Measurements from ENCODE around the gene HDGFL2. TPM values are rescaled to one million over a fixed set of nuclear protein-coding genes. Genes with fewer than 3 reads are reported as not detected.

Gene HDGFL2
- total RNA-seq, 1 donor from 2014 or later = 55.7 TPM

DNA sequence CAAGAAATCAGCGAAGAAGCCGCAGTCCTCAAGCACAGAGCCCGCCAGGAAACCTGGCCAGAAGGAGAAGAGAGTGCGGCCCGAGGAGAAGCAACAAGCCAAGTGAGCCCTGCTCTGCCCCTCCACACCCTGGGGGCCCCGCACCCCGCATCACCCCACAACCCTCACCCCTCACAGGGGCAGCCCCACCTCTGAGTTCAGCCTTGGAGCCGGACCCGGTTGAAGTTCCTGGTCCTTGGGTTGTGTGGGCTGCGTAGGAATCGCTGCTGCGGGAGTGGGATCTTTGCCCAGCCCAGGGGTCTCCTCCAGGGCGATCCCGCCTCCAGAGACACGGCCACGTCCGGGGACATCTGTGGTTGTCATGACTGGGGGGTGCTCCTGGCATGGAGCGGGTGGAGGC lies 24.2 kb downstream of the HDGFL2 start:
- intact Hi-C loops (cut with micrococcal nuclease) = no loop called here

DNA sequence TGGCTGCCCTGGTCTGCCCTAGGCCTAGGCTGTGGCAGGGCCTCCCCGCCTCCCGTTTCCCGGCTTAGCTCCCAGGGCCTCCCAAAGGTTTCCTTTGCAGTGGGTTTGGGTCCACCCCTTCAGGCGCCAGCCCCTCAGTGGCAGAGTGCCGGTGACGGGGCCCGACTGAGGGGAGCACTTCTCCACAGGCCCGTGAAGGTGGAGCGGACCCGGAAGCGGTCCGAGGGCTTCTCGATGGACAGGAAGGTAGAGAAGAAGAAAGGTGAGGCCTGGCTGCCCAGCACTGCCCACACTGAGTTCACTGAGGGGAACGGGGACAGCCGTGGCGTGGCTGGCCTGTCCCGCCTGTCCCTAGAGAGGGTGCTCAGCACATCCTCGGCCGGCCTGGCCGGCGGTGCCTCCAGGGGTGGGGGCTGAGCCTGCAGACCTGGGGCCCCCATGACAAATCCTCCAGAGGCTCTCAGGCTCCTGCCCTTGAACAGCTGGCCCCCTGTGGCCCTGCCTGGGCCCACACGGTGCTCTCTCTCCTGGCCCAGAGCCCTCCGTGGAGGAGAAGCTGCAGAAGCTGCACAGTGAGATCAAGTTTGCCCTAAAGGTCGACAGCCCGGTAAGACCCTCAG lies 25.8 kb downstream of the HDGFL2 start:
- intact Hi-C loops (cut with micrococcal nuclease) = no loop called here

DNA sequence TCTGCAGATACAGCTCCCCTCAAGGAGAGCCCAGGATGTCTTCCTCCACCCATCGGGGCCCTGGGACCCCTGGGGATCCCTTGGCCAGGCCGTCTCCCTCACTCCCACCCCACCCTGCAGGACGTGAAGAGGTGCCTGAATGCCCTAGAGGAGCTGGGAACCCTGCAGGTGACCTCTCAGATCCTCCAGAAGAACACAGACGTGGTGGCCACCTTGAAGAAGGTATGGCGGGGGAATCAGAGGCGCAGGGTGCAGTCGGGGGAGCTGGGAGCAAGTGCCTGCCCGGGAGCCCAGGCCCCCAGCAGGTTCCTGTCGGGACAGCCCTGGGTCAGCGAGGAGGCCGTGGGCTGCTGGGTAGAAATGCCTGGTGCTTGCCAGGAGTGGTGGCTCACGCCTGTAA lies 26.6 kb downstream of the HDGFL2 start:
- intact Hi-C loops (cut with micrococcal nuclease) = no loop called here

DNA sequence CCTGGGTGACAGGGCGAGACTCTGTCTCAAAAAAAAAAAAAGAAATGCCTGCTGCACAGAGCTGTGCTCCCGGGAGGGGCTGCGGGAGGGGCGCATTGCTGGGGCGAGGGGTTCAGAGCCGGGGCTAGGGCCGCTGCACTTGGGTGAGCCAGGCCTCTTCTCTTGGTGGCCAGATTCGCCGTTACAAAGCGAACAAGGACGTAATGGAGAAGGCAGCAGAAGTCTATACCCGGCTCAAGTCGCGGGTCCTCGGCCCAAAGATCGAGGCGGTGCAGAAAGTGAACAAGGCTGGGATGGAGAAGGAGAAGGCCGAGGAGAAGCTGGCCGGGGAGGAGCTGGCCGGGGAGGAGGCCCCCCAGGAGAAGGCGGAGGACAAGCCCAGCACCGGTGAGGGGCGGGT lies 27.2 kb downstream of the HDGFL2 start:
- intact Hi-C loops (cut with micrococcal nuclease) = no loop called here

DNA sequence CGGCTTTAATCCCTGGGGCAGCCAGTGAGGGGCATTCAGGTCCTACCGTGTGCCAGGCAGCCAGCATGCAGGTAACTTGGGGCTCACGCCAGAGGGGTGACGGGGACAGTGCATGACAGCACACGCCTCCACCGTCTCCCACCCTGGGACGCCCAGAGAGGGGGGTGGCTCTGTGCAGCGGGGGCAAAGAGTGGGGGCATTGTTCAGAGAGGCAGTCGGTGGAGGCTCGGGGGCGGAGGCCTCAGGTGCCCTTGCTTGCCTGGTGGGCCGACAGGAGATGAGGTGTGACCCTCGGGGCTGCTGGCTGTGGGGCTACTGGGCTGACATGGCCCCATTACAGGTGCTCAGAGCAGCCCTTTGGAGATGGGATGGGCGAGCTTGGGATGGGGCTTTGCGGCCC lies 27.8 kb downstream of the HDGFL2 start:
- intact Hi-C loops (cut with micrococcal nuclease) = no loop called here

DNA sequence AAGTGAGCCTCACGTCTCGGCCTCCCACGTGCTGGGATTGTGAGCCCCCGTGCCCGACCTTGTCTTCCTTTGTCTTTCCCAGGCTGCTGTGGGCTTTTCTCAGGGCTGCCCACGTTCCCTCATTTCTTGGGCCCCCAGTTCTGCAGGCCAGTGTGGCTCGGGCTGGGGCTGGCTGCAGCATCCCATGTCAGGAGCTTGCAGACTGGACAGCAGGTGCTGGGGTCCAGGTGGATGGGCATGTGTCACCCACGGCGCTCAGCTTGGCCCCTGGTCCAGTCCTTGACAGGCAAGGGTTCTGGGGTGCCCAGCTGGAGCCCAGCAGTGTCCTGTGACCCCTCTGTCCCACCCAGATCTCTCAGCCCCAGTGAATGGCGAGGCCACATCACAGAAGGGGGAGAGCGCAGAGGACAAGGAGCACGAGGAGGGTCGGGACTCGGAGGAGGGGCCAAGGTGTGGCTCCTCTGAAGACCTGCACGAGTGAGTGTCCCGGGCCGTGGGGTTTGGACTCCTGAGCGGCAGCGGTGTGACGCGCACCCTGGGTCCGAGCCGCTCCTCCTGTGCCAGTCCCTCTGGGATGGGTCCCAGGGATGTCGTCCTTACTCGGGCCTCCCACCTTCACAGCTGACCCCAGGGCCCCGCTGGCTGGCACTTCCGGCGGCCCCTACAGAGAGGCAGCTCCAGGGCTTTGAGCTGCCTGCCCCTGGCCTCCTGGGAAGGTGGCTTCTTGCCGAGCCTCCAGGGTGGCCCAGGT lies 28.9 kb downstream of the HDGFL2 start:
- intact Hi-C loops (cut with micrococcal nuclease) = no loop called here

DNA sequence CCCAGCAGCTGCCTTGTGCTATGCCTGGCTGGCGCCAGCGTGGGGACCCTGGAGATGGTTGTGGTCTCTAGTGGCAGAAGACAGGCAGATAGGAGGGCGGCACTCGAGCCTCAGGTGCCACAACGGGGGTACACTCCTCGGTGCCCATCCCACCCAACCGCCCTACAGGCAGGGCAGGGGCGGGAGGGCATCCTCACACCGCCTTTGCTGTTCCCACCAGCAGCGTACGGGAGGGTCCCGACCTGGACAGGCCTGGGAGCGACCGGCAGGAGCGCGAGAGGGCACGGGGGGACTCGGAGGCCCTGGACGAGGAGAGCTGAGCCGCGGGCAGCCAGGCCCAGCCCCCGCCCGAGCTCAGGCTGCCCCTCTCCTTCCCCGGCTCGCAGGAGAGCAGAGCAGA lies 29.6 kb downstream of the HDGFL2 start:
- intact Hi-C loops (cut with micrococcal nuclease) = no loop called here

DNA sequence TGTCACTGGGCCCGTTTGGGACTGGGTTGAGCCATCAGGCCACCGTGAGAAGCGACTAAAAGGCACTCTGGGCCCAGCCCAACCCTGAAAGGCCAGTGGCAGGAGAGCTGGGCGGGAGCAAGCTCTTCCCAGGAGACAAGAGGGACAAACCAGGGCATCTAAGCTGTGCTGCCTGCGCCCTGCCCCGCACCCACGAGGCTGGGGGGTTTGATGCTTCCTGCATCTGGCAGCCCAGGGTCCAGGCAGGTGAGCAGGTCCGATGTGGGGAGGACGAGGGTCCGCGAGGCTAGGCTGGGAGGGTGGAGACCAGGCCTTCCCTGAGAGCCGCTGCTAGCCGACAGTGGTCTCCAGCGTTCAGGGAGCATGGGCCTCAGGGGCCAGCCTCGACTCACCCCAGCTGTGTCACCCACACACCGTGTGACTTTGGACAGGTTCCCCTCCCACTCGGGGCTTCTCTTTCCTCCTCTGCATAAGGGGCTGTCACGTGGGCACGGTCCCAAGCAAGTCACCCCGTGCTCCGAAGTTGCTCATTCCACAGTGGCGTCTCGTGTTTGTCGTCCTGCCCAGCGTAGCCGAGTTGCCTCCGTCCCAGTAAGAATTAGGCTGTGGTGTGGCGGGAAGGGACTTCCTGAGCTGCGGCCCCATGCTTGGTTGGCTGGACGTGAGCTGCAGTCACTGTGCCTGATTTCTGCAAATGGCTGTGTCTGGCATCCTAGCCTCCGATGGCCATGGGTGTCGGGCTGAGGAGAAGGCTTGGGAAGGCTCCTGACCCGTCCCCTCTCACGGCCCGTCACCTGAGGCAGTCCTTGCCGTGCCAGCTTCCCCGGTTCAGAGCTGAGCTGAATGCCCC lies 30.4 kb downstream of the HDGFL2 start:
- intact Hi-C loops (cut with micrococcal nuclease) = no loop called here

DNA sequence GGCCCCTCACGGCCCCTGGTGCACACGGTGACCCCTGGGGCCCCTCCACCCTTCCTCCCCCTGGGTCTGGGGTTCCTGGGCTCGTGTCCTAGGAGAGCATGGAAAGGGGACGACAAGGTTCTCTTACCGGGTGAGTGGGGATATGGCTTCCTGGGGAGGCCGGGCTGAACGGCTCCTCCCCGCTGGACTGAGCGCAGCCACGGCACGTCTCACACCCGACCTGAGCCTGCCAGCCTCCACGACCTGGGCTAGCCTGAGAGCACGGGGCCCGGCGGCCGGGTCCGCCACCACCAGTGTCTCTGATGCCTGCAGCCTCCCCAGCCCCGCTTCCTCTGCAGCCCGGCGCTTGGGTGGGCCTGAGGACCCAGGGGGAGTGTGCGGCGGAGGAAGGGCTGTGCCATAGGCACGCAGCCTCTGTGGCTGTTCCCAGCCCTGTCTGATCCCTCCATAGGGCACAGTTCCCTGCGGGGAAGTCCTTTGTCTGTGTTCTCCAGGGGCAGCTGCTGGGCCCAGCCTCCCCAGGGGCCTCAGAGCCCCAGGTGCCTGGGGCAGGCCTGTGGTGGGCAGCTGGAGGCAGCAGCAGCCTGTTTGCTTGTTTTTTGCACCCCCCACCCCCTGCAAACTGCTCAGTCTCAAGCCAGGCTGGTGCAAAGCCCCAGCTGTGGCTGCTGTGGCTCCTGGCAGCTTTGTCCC lies 31.2 kb downstream of the HDGFL2 start:
- intact Hi-C loops (cut with micrococcal nuclease) = no loop called here

DNA sequence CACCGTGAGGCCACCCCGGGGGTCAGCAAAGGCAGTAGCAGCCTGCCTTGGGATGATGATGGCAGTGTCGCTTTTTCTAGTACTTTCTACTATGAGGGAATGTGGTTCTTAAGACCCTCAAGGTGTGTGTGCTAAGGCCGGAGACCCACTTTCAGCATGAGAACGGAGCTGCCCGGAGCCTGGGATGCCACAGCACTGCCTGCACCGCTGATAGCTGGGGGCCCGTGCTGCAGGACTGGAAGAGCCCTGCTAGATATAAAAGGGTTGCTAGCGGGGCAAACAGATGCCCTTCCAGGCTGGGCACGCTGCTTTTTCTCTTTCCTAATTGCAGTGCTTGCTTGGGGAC lies 31.7 kb downstream of the HDGFL2 start:
- intact Hi-C loops (cut with micrococcal nuclease) = no loop called here

DNA sequence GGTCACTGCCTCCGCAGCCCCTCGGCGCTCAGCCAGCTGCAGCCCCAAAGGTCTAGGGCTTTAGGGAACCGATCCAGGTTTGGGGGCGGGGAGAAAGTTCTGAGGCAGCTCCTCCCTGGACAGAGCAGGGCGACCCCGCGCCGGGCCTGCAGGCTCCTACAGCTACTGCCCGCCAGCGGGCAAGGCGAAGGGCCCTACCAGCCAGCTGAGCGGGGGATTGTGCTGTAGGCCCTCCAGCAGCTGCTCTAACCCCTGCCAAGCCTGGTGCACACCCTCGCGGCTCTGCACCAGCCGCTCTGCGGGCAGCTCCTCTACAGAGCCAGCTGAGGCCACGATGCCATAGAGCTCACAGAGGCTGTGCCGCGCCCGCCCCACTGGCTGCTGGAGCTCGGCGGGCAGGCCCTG lies 32.2 kb downstream of the HDGFL2 start:
- intact Hi-C loops (cut with micrococcal nuclease) = no loop called here

DNA sequence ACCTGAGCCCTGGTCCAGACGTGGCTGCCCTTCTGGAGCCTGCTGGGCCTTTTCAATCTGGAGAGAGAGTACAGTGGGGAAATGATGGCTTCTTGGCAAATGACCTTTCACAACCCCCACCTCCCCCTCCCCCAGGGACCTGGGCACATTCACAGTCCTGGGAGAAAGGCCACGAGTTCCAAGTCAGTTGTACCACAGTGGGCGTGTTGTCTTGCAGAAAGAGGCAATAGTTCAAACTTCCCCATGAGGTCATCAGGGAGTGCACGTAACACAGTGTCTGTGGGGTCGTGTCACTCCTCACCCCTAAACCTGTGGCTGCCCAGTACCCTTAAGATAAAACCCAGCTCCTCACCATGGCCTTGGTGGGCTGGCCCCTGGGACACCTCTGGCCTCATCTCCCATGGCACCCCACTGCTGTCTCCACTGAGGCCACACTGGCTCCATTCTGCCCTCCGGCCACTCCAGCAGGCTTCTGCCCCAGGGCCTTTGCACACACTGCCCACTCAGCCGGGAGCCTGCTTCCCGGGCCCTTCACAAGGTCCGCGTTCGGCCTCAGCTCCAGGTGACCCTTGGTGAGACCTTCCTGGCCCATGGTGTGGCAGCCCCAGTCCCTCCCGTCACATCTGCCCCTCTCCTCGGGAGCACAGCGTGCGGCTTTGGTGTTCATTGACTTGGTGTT lies 32.9 kb downstream of the HDGFL2 start:
- intact Hi-C loops (cut with micrococcal nuclease) = no loop called here

DNA sequence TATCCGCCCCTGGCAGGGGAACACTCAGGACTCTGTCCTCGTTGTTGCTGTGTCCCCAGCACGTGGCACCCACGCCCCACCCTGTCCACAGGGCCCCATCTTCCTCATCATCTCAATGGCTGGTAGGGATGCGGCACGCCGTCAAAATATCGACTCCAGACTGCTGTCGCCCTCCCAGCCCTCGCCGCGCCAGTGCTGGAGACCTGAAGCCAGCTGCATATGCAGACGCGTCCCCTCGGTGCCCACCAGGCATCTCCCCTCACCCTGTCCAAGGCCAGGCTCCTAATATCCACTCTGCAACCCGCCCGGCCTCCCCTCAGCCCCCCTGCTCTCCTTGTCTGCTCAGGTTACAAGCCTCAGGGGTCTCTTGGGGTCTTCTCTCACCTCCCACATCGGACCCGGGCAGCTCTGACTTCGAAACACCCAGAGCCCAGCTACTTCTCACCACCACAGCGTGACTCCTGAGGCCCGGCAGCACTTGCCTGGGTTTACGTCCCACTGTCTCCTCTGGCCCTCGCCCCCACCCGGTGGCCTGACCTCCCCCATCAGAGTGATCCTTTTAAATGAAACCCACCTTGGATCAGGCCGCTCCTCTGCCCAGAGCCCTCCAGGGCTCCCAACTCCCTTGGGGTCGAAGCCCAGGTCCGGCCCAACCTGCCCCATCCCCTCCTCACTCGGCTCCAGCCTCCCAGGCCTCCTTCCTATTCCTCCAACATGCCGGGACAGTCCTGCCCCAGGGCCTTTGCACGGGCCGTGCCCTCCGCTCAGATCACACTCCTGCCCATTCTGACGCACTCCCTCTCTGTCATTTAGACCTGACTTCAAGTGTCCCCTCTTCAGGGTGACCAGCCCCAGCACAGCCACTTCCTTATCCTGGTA lies 33.7 kb downstream of the HDGFL2 start:
- intact Hi-C loops (cut with micrococcal nuclease) = no loop called here

DNA sequence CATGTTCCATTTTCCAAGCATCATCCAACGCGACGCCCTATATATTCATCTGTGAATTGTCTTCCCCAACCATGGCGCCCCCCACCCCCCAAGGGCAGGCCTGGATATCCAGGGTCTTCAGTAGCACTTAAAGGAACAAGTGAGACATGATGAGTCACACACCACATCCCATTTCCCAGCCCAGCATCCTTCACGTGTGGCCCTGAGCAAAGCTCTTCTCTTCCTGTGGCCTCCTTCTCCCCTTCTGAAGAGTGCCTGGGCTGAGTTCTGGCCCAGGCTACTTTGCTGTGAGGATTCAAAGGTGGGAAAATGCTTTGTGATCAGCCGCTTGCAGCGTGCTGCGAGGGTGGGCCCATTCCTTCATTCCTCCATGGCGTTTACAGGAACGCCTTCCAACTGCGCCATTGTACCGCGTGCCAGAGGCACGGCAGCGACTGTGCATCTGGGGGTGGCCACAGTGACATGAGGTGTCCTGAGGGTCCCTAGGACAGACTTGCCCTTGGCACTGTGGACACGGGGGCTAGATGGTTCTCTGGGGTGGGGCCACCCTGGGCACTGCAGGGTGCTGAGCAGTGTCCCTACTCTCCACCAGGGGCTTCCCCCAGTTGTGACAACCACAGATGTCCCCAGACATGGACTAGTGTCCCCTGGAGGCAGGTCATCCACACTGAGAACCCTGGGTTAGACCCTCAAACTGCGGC lies 34.5 kb downstream of the HDGFL2 start:
- intact Hi-C loops (cut with micrococcal nuclease) = no loop called here

DNA sequence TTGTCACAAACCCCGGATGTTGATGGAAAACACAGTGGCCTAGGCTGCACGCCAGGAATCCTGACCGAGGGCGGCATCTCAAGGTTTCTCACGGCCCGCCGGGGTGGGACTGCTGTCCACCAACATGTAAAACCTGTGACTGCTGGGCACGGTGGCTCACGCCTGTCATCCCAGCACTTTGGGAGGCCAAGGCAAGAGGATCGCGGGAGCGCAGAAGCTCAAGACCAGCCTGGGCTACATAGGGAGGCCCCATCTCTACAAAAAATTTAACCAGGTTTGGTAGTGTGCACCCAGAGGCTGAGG lies 35.0 kb downstream of the HDGFL2 start:
- intact Hi-C loops (cut with micrococcal nuclease) = no loop called here

DNA sequence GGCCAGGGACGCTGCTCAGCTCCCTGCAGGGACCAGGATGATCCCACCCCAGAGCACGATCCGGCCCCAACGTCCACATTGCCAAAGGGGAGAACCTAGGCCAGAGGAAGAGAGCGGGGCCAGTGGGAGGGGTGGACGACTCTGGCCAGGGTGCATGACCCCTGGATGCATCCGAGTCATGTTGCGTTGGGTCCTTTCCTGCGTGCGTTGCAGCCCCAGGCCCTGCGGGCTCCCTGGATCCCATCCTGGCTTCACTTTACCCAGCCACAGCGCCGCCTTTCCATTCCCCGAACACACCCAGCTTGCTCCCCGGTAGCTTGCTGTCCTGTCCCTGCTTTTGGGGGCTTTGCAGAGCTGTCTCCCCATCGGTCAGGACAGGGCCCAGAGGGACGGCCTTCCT lies 35.7 kb downstream of the HDGFL2 start:
- intact Hi-C loops (cut with micrococcal nuclease) = no loop called here

DNA sequence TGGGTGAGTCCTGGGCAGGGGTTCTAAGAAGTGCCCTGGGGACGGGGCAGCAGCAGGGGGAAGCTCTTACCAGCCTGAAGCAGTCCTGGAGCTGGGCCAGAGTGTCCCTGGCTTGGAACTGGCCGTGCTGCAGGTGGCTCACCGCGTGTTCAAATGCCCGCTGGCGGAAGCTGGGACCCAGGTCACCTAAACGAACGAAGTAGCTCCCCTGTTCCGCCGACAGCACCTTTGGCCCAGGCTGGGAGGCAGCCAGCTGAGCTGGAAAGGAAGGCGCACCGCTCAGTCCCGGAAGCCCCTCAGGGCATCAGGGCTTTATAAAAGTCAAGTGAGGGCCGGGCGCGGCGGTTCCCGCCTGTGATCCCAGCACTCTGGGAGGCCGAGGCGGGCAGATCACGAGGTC lies 36.6 kb downstream of the HDGFL2 start:
- intact Hi-C loops (cut with micrococcal nuclease) = no loop called here

DNA sequence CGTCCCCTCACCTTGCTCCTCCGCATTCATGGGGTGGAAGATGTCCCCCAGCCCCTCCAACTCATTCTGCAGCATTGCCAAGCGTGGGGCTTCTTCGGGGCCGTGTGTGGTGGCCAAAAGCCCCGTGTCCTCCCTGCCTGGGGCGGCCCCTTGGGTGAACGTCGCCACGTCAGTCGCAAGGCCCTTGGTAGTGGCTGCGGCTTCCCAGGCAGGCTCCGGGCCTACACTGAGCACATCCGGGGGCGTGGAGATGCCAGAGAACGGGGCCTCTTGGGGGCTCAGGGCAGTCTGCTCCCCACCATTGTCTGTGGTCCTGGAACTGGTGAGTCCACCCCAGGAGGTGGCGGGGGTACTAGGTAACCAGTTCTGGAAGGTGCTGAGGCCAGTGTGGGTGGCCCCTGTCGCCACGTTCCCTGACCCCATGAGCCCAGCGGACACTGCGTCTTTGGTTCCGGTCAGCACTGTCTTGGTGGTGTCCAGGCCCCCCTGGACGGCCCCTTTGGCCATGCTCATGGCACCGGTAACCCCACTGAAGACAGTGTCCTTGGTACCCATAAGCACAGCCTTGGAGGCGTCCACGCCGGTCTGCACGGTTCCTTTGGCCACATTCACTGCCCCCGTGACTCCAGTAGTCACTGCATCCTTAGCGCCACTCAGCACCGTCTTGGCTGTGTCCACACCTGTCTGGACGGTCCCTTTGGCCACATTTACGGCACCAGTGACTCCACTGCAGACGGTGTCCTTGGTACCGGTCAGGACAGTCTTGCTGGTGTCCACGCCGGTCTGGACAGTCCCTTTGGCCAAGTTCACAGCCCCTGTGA lies 38.5 kb downstream of the HDGFL2 start:
- intact Hi-C loops (cut with micrococcal nuclease) = no loop called here

Measured in T-helper 1 cell treated with Interleukin-12 subunit alpha and Interleukin-12 subunit beta and Interleukin-4 antibody, amounts not matched to agents 30 ng/mL and 1 ng/mL, for 36 hours (primary cell).